Peyer's patch (tissue), 4 donors: Measurements from ENCODE around the gene TRIM10.

ENCODE experiments used
- POLR2A ChIP-seq, 2 donors: fragments of 450-650 bp; IDR thresholded peaks; one replicate each; pipeline ENCODE4 v1.5.1; 2017; ENCODE audit warnings: antibody characterized with exemption in 2 of 2, mild to moderate bottlenecking in 2 of 2, moderate library complexity in 2 of 2
- TF ChIP-seq, protein P1 (sequence below), 6 experiments: fragments of 450-650 bp in 4 of 6; fragments of 200-600 bp in 2 of 6; sonication (generic) in 1 of 6; IDR thresholded peaks; one replicate each; pipeline ENCODE4 v1.5.1; 2017 to 2019; ENCODE audit warnings: antibody characterized with exemption in 6 of 6, mild to moderate bottlenecking in 3 of 6, moderate library complexity in 1 of 6

DNA sequence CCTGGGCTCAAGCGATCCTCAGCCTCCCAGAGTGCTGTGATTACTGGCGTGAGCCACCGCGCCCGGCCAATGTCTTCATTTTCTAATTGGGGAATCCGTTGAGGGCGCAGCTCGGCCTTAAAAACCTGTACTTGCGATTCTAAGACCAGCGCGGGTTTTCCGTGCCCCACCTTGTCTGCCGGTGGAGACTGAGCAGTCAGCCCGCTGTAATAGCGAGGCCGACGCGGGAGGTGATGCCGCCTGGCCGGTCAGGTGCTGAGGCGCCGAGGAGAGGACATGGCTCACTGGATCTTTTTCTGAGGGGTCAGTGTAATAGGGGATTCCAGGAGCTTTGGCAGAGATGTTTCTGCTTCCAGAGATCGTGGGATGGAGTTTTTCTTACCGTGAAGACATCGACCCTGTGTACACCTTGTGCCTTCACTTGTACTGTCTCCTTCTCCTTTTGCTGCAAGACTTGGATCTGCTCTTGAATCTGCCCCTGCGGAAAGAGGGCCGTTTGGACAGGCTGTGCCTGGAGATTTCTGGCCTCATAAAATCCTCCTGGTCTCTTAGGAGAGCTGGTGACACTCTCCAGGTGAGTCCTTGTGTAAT lies 49.6 kb downstream of the TRIM10 start:
- TF ChIP-seq, protein P1, sequence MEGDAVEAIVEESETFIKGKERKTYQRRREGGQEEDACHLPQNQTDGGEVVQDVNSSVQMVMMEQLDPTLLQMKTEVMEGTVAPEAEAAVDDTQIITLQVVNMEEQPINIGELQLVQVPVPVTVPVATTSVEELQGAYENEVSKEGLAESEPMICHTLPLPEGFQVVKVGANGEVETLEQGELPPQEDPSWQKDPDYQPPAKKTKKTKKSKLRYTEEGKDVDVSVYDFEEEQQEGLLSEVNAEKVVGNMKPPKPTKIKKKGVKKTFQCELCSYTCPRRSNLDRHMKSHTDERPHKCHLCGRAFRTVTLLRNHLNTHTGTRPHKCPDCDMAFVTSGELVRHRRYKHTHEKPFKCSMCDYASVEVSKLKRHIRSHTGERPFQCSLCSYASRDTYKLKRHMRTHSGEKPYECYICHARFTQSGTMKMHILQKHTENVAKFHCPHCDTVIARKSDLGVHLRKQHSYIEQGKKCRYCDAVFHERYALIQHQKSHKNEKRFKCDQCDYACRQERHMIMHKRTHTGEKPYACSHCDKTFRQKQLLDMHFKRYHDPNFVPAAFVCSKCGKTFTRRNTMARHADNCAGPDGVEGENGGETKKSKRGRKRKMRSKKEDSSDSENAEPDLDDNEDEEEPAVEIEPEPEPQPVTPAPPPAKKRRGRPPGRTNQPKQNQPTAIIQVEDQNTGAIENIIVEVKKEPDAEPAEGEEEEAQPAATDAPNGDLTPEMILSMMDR (IDR thresholded peaks at IDR 0.05): no peak
- no peak for TF ChIP-seq POLR2A (IDR thresholded peaks at IDR 0.05)
